IgD-negative memory B cell (primary cell): Measurements from ENCODE around the gene UNC79. TPM values are rescaled to one million over a fixed set of nuclear protein-coding genes. Genes with fewer than 3 reads are reported as not detected.

Experiments
- H3K27ac Mint-ChIP-seq, 3 donors: one replicate each; pipeline ENCODE4 v1.8.0; 2020 to 2022; ENCODE audit warnings: mild to moderate bottlenecking in 3 of 3, mixed read lengths in 3 of 3, moderate library complexity in 1 of 3
- H3K27me3 Mint-ChIP-seq: one replicate; pipeline ENCODE4 v1.8.0; 2021; ENCODE audit warnings: mixed read lengths
- H3K36me3 Mint-ChIP-seq: one replicate; pipeline ENCODE4 v1.8.0; 2020; ENCODE audit warnings: mild to moderate bottlenecking, mixed read lengths
- H3K4me1 Mint-ChIP-seq, 3 donors: one replicate each; pipeline ENCODE4 v1.8.0; 2020 to 2022; ENCODE audit warnings: mixed read lengths in 3 of 3, mild to moderate bottlenecking in 1 of 3
- H3K4me3 Mint-ChIP-seq, 4 donors: one replicate each; pipeline ENCODE4 v1.8.0; 2020 to 2022; ENCODE audit warnings: mild to moderate bottlenecking in 4 of 4, mixed read lengths in 4 of 4, moderate library complexity in 3 of 4
- H3K9me3 Mint-ChIP-seq, 3 donors: one replicate each; pipeline ENCODE4 v1.8.0; 2020 to 2021; ENCODE audit warnings: mixed read lengths in 3 of 3, mild to moderate bottlenecking in 1 of 3
- polyA plus RNA-seq: library from polyadenylated mRNA; unstranded; fragments of 300-500 nt; fragmentation: Illumina TruSeq; gene quantifications from one replicate; pipeline ENCODE4 v1.2.3, GENCODE V29; 2021

Gene UNC79
- polyA plus RNA-seq, 1 donor from 2014 or later: not detected

GRCh38 chr14:93720076-93720815 lies 289.5 kb downstream of the UNC79 start:
- Mint-ChIP-seq H3K9me3 (peaks cover 0 to 2% (median 0%) of the 10 kb centered on the region in 3 donors), H3K27me3 (no peaks in the 10 kb centered on the region), H3K36me3 (no peaks in the 10 kb centered on the region), H3K4me3 (no peak overlapping the region), H3K4me1 (peaks cover 0 to 4% (median 0%) of the 10 kb centered on the region in 3 donors), H3K27ac (no peak overlapping the region)

- Mint-ChIP-seq H3K27me3 (no peaks in the 10 kb centered on the region), H3K4me1 (peaks cover 0 to 4% (median 0%) of the 10 kb centered on the region in 3 donors), H3K9me3 (peaks cover 0 to 2% (median 0%) of the 10 kb centered on the region in 3 donors), H3K36me3 (no peaks in the 10 kb centered on the region), H3K27ac (no peak overlapping the region), H3K4me3 (no peak overlapping the region)
Observed at GRCh38 chr14:93720981-93721483, 290.3 kb downstream of the UNC79 start.

GRCh38 chr14:93723001-93723400 lies 292.3 kb downstream of the UNC79 start:
- Mint-ChIP-seq H3K36me3 (no peaks in the 10 kb centered on the region), H3K4me1 (peaks cover 0 to 4% (median 0%) of the 10 kb centered on the region in 3 donors), H3K4me3 (no peak overlapping the region), H3K27ac (no peak overlapping the region), H3K27me3 (no peaks in the 10 kb centered on the region), H3K9me3 (peaks cover 0 to 2% (median under 1%) of the 10 kb centered on the region in 3 donors)

GRCh38 chr14:93725002-93725582 lies 294.4 kb downstream of the UNC79 start:
- peaks cover 0 to 3% (median 2%) of the 10 kb centered on the region in 3 donors for H3K9me3 Mint-ChIP-seq
- H3K4me3 Mint-ChIP-seq: no peak overlapping the region
- peaks cover 0 to 4% (median 0%) of the 10 kb centered on the region in 3 donors for H3K4me1 Mint-ChIP-seq
- H3K36me3 Mint-ChIP-seq: no peaks in the 10 kb centered on the region
- no peak overlapping the region for H3K27ac Mint-ChIP-seq
- H3K27me3 Mint-ChIP-seq: no peaks in the 10 kb centered on the region

- Mint-ChIP-seq H3K4me1 (peaks cover 0 to 3% (median 0%) of the 10 kb centered on the region in 3 donors), H3K27me3 (no peaks in the 10 kb centered on the region), H3K27ac (no peak overlapping the region), H3K4me3 (no peak overlapping the region), H3K9me3 (peaks cover 0 to 3% (median 0%) of the 10 kb centered on the region in 3 donors), H3K36me3 (no peaks in the 10 kb centered on the region)
Observed at GRCh38 chr14:93725993-93726392, 295.3 kb downstream of the UNC79 start.

- Mint-ChIP-seq H3K27me3 (no peaks in the 10 kb centered on the region), H3K36me3 (no peaks in the 10 kb centered on the region), H3K4me1 (peaks cover 0 to 3% (median 0%) of the 10 kb centered on the region in 3 donors), H3K27ac (no peak overlapping the region), H3K9me3 (peaks cover 0 to 3% (median 0%) of the 10 kb centered on the region in 3 donors), H3K4me3 (no peak overlapping the region)
Observed at GRCh38 chr14:93727039-93727740, 296.5 kb downstream of the UNC79 start.

- Mint-ChIP-seq H3K27me3 (peaks cover 4% of the 10 kb centered on the region), H3K27ac (no peak overlapping the region), H3K4me3 (no peak overlapping the region), H3K36me3 (no peaks in the 10 kb centered on the region), H3K4me1 (no peaks in the 10 kb centered on the region), H3K9me3 (peaks cover 0 to 3% (median 0%) of the 10 kb centered on the region in 3 donors)
Observed at GRCh38 chr14:93727917-93728650, 297.3 kb downstream of the UNC79 start.

GRCh38 chr14:93728651-93729016 lies 297.9 kb downstream of the UNC79 start:
- Mint-ChIP-seq H3K27me3 (peaks cover 4% of the 10 kb centered on the region), H3K4me3 (no peak overlapping the region), H3K4me1 (no peaks in the 10 kb centered on the region), H3K36me3 (no peaks in the 10 kb centered on the region), H3K9me3 (peaks cover 0 to 3% (median 0%) of the 10 kb centered on the region in 3 donors), H3K27ac (no peak overlapping the region)

GRCh38 chr14:93729993-93730392 lies 299.3 kb downstream of the UNC79 start:
- H3K27ac Mint-ChIP-seq: no peak overlapping the region
- H3K4me3 Mint-ChIP-seq: no peak overlapping the region

GRCh38 chr14:93731753-93732152 lies 301.0 kb downstream of the UNC79 start:
- Mint-ChIP-seq H3K4me1 (peaks cover 0 to 1% (median 0%) of the 10 kb centered on the region in 3 donors), H3K27me3 (peaks cover 6% of the 10 kb centered on the region), H3K9me3 (peaks cover 0 to 3% (median 0%) of the 10 kb centered on the region in 3 donors), H3K36me3 (no peaks in the 10 kb centered on the region), H3K4me3 (no peak overlapping the region), H3K27ac (no peak overlapping the region)

More at GRCh38 chr14:93729993-93730392, 299.3 kb downstream of the UNC79 start:
- peaks cover 4% of the 10 kb centered on the region for H3K27me3 Mint-ChIP-seq
- H3K36me3 Mint-ChIP-seq: no peaks in the 10 kb centered on the region
- H3K9me3 Mint-ChIP-seq: peaks cover 0 to 3% (median 0%) of the 10 kb centered on the region in 3 donors
- peaks cover 0 to 1% (median 0%) of the 10 kb centered on the region in 3 donors for H3K4me1 Mint-ChIP-seq

- H3K36me3 Mint-ChIP-seq: no peaks in the 10 kb centered on the region
- peak overlapping the region in 1 of 4 donors; percentile 9 for H3K4me3 Mint-ChIP-seq
Observed at GRCh38 chr14:93732524-93732923, 301.8 kb downstream of the UNC79 start.

GRCh38 chr14:93733231-93733630 lies 302.5 kb downstream of the UNC79 start:
- Mint-ChIP-seq H3K4me3 (no peak overlapping the region), H3K9me3 (no peaks in the 10 kb centered on the region), H3K36me3 (no peaks in the 10 kb centered on the region), H3K27me3 (peaks cover 12% of the 10 kb centered on the region), H3K4me1 (peaks cover 0 to 1% (median 0%) of the 10 kb centered on the region in 3 donors), H3K27ac (no peak overlapping the region)

More at GRCh38 chr14:93732524-93732923, 301.8 kb downstream of the UNC79 start:
- peaks cover 0 to 1% (median 0%) of the 10 kb centered on the region in 3 donors for H3K4me1 Mint-ChIP-seq
- peaks cover 9% of the 10 kb centered on the region for H3K27me3 Mint-ChIP-seq
- H3K9me3 Mint-ChIP-seq: peaks cover 0 to 3% (median 0%) of the 10 kb centered on the region in 3 donors
- no peak overlapping the region for H3K27ac Mint-ChIP-seq

GRCh38 chr14:93733631-93734030 lies 302.9 kb downstream of the UNC79 start:
- Mint-ChIP-seq H3K27me3 (peaks cover 13% of the 10 kb centered on the region), H3K27ac (no peak overlapping the region), H3K9me3 (no peaks in the 10 kb centered on the region), H3K36me3 (no peaks in the 10 kb centered on the region), H3K4me3 (no peak overlapping the region), H3K4me1 (peaks cover 0 to 1% (median 0%) of the 10 kb centered on the region in 3 donors)

GRCh38 chr14:93734086-93734822 lies 303.5 kb downstream of the UNC79 start:
- Mint-ChIP-seq H3K27ac (peak overlapping the region in 1 of 3 donors; percentile 12), H3K4me3 (no peak overlapping the region), H3K36me3 (peaks cover under 1% of the 10 kb centered on the region), H3K27me3 (peaks cover 15% of the 10 kb centered on the region), H3K4me1 (peaks cover 0 to 1% (median 0%) of the 10 kb centered on the region in 3 donors), H3K9me3 (no peaks in the 10 kb centered on the region)
